SK-N-MC (cell line): ENCODE measurements around the gene CCDC57.

Experiments
- EZH2 ChIP-seq: fragments of 200-600 bp; sonication (generic); IDR thresholded peaks from one replicate; pipeline ENCODE4 v1.6.1; 2017; ENCODE audit warnings: antibody characterized with exemption
- POLR2AphosphoS5 ChIP-seq: IDR thresholded peaks from 2 replicates; pipeline ENCODE4 v1.6.1; 2012; ENCODE audit warnings: mild to moderate bottlenecking, low read depth, low read length, borderline replicate concordance

DNA sequence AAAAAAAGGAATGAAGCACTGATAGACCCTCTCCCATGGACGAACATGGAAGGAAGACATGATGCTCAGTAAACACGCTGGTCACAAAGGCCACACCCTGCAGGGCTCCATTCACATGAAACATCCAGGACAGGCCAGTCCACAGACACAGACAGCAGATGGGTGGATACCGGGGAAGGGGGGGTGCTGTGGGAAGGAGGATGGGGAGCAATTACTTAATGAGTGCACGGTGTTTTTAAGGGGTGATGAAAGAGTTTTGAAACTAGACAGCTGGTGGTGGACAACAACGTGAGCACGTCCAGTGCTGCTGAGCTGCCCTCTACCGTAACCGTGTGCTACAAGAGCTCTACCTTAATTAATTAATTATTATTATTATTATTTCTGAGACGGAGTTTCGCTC is 10.2 kb upstream of the CCDC57 start:
- TF ChIP-seq EZH2 (no peak), POLR2AphosphoS5 (no peak)
